PC-3 (cell line): Measurements from ENCODE around the gene CES2. TPM values are rescaled to one million over a fixed set of nuclear protein-coding genes. Genes with fewer than 3 reads are reported as not detected.

Source experiments
- ATAC-seq: fragments of 200-7000 bp; cut with Tn5 transposase; 2 replicates; pipeline ENCODE4 v1.9.1; 2020; ENCODE audit warnings: mild to moderate bottlenecking, moderate library complexity
- BruUV-seq: library from RNA; stranded (reverse); fragments of 400-500 nt; replicated peaks from 2 replicates; lab custom pipeline; 2021; lab: Mats Ljungman, UMichigan
- CTCF ChIA-PET: fragments of 300-600 bp; sonication (Branson Sonifier 250); formaldehyde crosslinking; loops from one replicate; lab custom pipeline; 2022; ENCODE audit warnings: antibody characterized with exemption; lab: Charles Lee
- POLR2A ChIA-PET: fragments of 300-600 bp; sonication (Branson Sonifier 250); formaldehyde crosslinking; loops from one replicate; lab custom pipeline; 2022; ENCODE audit warnings: antibody characterized with exemption; ENCODE audit not compliant: unreplicated experiment; lab: Charles Lee
- DNase-seq: peaks from one replicate; pipeline ENCODE4 v3.0.0-alpha.2; 2015
- H2AFZ ChIP-seq: fragments of 300-600 bp; sonication (generic); 2 replicates; pipeline ENCODE4 v1.6.0; 2016; ENCODE audit warnings: antibody characterized with exemption, low read length
- H3F3A ChIP-seq: fragments of 300-600 bp; sonication (generic); one replicate; pipeline ENCODE4 v1.6.0; 2017; ENCODE audit warnings: antibody characterized with exemption, low read length, control low read depth, mild to moderate bottlenecking; ENCODE audit not compliant: unreplicated experiment
- H3K27ac ChIP-seq: fragments of 300-600 bp; sonication (generic); 2 replicates; pipeline ENCODE4 v1.5.1; 2016; ENCODE audit warnings: mild to moderate bottlenecking, low read length
- H3K27me3 ChIP-seq: fragments of 300-600 bp; sonication (generic); 2 replicates; pipeline ENCODE4 v1.6.1; 2016; ENCODE audit warnings: low read length, mixed read lengths
- H3K36me3 ChIP-seq: fragments of 300-600 bp; sonication (generic); 2 replicates; pipeline ENCODE4 v1.6.1; 2016; ENCODE audit warnings: low read depth, mixed run types, low read length, mixed read lengths
- H3K4me1 ChIP-seq: fragments of 300-600 bp; sonication (generic); 2 replicates; pipeline ENCODE4 v1.5.1; 2016; ENCODE audit warnings: low read length; ENCODE audit not compliant: insufficient read depth
- H3K4me2 ChIP-seq: fragments of 300-600 bp; sonication (generic); 2 replicates; pipeline ENCODE4 v1.6.0; 2016; ENCODE audit warnings: low read length
- H3K4me3 ChIP-seq: fragments of 300-600 bp; sonication (generic); 2 replicates; pipeline ENCODE4 v1.5.1; 2016; ENCODE audit warnings: mild to moderate bottlenecking, low read length, mixed read lengths
- H3K79me2 ChIP-seq: fragments of 300-600 bp; sonication (generic); 2 replicates; pipeline ENCODE4 v1.6.1; 2017; ENCODE audit warnings: low read length, mixed read lengths
- H3K9ac ChIP-seq: fragments of 300-600 bp; sonication (generic); 2 replicates; pipeline ENCODE4 v1.6.0; 2016; ENCODE audit warnings: mild to moderate bottlenecking, low read length
- H3K9me2 ChIP-seq: fragments of 300-600 bp; sonication (generic); replicated peaks from 2 replicates; pipeline ENCODE4 v1.6.1; 2016; ENCODE audit warnings: mixed run types, low read length, mixed read lengths
- H3K9me3 ChIP-seq: fragments of 300-600 bp; sonication (generic); 2 replicates; pipeline ENCODE4 v1.6.1; 2016; ENCODE audit warnings: low read length, mixed read lengths
- H4K20me1 ChIP-seq: fragments of 300-600 bp; sonication (generic); 2 replicates; pipeline ENCODE4 v1.6.1; 2016; ENCODE audit warnings: low read length, mixed read lengths
- EZH2 ChIP-seq: fragments of 300-600 bp; sonication (generic); IDR thresholded peaks from one replicate; pipeline ENCODE4 v1.6.1; 2017; ENCODE audit warnings: antibody characterized with exemption, mild to moderate bottlenecking, low read length; ENCODE audit not compliant: unreplicated experiment
- EZH2phosphoT487 ChIP-seq: fragments of 300-600 bp; sonication (generic); IDR thresholded peaks from 2 replicates; pipeline ENCODE4 v1.6.1; 2018; ENCODE audit warnings: mild to moderate bottlenecking, antibody characterized with exemption, low read length, borderline replicate concordance
- intact Hi-C: fragments of 100-400 bp; cut with micrococcal nuclease; formaldehyde crosslinking; loops from 2 replicates; pipeline ENCODE4 v1.9.0; 2023
- total RNA-seq: library from RNA; depleted of rRNA; stranded (reverse); fragments of >200 nt; gene quantifications from 2 replicates; pipeline ENCODE4 v1.2.3, GENCODE V29; 2014
- TF ChIP-seq, protein P1 (sequence below): fragments of 300-600 bp; sonication (generic); conservative IDR thresholded peaks from 2 replicates; pipeline ENCODE4 v1.5.1; 2017; ENCODE audit warnings: antibody characterized with exemption, low read depth, mild to moderate bottlenecking, low read length

CES2 gene
- total RNA-seq, 1 experiment from 2014 or later: 15.8 TPM

DNA sequence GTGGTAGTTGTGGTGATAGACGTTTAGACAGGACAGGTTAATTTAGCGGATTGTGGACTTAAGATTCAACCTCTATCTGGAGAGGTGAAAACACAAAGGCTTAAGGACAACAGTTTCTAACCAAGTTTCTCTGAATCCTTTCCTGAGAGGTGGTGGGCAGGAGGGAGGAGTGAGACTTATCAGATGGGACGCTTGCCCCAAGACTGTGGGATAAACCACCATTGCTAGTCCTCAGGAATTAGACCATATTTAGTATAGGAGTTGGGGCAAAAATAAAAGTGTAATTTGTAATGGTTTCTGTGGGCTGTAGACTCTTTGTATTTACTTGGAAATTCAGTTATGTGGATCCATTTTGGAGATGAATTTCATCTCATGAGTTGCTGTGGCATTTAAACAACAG is 48.4 kb upstream of the CES2 start:
- BruUV-seq: no TSS peak
- ChIA-PET POLR2A (no interaction called here), CTCF (interaction anchor here (0.8 kb wide), 1 partner anchor 14 kb away, joined by 3 read pairs; no protein-coding TSS in a partner anchor)
- Histone ChIP-seq H3K79me2 (peaks cover 3% of the 10 kb centered on the region; the same call in 1 of the 2 replicates), H3K9me2 (no peaks in the 10 kb centered on the region), H3K27ac (no peak overlapping the region), H3F3A (no peaks in the 10 kb centered on the region), H4K20me1 (no peaks in the 10 kb centered on the region), H3K9me3 (no peaks in the 10 kb centered on the region), H3K9ac (no peak overlapping the region), H3K36me3 (peaks cover 8% of the 10 kb centered on the region), H3K27me3 (no peaks in the 10 kb centered on the region), H3K4me2 (no peak overlapping the region), H3K4me3 (no peak overlapping the region), H3K4me1 (no peaks in the 10 kb centered on the region), H2AFZ (no peak overlapping the region)
- DNase-seq (no peak), ATAC-seq (no peak)
- no peak for TF ChIP-seq EZH2phosphoT487
- no peak for TF ChIP-seq EZH2
- TF ChIP-seq, protein P1, sequence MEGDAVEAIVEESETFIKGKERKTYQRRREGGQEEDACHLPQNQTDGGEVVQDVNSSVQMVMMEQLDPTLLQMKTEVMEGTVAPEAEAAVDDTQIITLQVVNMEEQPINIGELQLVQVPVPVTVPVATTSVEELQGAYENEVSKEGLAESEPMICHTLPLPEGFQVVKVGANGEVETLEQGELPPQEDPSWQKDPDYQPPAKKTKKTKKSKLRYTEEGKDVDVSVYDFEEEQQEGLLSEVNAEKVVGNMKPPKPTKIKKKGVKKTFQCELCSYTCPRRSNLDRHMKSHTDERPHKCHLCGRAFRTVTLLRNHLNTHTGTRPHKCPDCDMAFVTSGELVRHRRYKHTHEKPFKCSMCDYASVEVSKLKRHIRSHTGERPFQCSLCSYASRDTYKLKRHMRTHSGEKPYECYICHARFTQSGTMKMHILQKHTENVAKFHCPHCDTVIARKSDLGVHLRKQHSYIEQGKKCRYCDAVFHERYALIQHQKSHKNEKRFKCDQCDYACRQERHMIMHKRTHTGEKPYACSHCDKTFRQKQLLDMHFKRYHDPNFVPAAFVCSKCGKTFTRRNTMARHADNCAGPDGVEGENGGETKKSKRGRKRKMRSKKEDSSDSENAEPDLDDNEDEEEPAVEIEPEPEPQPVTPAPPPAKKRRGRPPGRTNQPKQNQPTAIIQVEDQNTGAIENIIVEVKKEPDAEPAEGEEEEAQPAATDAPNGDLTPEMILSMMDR: no peak
- intact Hi-C loops: no loop called here

- intact Hi-C loops: no loop called here
- Histone ChIP-seq H3K4me3 (no peak overlapping the region), H3K27me3 (no peaks in the 10 kb centered on the region), H4K20me1 (no peaks in the 10 kb centered on the region), H3K4me1 (no peaks in the 10 kb centered on the region), H3K4me2 (no peak overlapping the region), H2AFZ (no peak overlapping the region), H3K9ac (no peak overlapping the region), H3K79me2 (no peaks in the 10 kb centered on the region), H3K36me3 (peaks cover 8% of the 10 kb centered on the region), H3K9me3 (no peaks in the 10 kb centered on the region), H3K27ac (no peak overlapping the region), H3F3A (no peaks in the 10 kb centered on the region), H3K9me2 (no peaks in the 10 kb centered on the region)
- TF ChIP-seq, protein P1: no peak
- no peak for TF ChIP-seq EZH2
- no peak for TF ChIP-seq EZH2phosphoT487
- ATAC-seq (no peak), DNase-seq (no peak)
- no TSS peak for BruUV-seq
- ChIA-PET CTCF (no interaction called here), POLR2A (no interaction called here)
These were observed 46.4 kb upstream of the CES2 start for GRCh38 chr16:66888647-66889615.

DNA sequence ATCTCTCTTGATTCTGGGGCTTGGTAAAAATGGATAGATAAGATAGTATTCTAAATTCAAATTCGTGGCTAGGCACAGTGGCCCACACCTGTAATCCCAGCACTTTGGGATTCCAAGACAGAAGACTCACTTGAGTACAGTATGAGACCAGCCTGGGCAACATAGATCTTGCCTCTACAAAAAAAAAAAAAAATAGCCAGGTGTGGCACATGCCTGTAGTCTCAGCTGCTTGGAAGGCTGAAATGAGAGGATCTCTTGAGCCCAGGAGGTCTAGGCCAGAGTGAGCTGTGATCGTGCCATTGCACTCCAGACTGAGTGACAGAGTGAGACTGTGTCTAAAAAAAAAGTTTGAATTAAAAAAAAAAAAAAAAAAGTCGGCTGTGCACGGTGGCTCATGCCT is 45.7 kb upstream of the CES2 start:
- TF ChIP-seq EZH2phosphoT487 (no peak), EZH2 (no peak)
- TF ChIP-seq, protein P1: no peak
- BruUV-seq: no TSS peak
- H3K9ac ChIP-seq: no peak overlapping the region
- intact Hi-C loops: no loop called here
- no peaks in the 10 kb centered on the region for H3K9me2 ChIP-seq
- no peaks in the 10 kb centered on the region for H3K27me3 ChIP-seq
- no peak overlapping the region for H3K27ac ChIP-seq
- CTCF ChIA-PET: no interaction called here
- DNase-seq: no peak
- H3K36me3 ChIP-seq: peaks cover 3% of the 10 kb centered on the region
- no peaks in the 10 kb centered on the region for H4K20me1 ChIP-seq
- no peak overlapping the region for H3K4me2 ChIP-seq
- H3K79me2 ChIP-seq: no peaks in the 10 kb centered on the region
- H3K4me3 ChIP-seq: no peak overlapping the region
- ATAC-seq: no peak
- POLR2A ChIA-PET: no interaction called here
- H3F3A ChIP-seq: no peaks in the 10 kb centered on the region
- H3K9me3 ChIP-seq: no peaks in the 10 kb centered on the region
- no peak overlapping the region for H2AFZ ChIP-seq
- no peaks in the 10 kb centered on the region for H3K4me1 ChIP-seq
